Muscle layer of duodenum (tissue), 2 donors: ENCODE results near the gene HMOX1.

Experiments used
- H3K27ac ChIP-seq: one replicate; pipeline ENCODE4 v1.7.0; 2013; ENCODE audit warnings: mild to moderate bottlenecking, low read length
- H3K27me3 ChIP-seq: one replicate; pipeline ENCODE4 v1.7.0; 2013; ENCODE audit warnings: low read depth, mild to moderate bottlenecking, control low read depth, low read length
- H3K36me3 ChIP-seq, 2 donors: one replicate each; pipeline ENCODE4 v1.7.0; 2013; ENCODE audit warnings: low read length in 2 of 2, control low read depth in 1 of 2, mild to moderate bottlenecking in 1 of 2; ENCODE audit not compliant: insufficient read depth in 2 of 2, control insufficient read depth in 1 of 2
- H3K4me1 ChIP-seq, 2 donors: one replicate each; pipeline ENCODE4 v1.7.0; 2013; ENCODE audit warnings: low read length in 2 of 2, mild to moderate bottlenecking in 2 of 2, control low read depth in 1 of 2, moderate library complexity in 1 of 2; ENCODE audit not compliant: insufficient read depth in 2 of 2, control insufficient read depth in 1 of 2
- H3K4me3 ChIP-seq, 2 donors: one replicate each; pipeline ENCODE4 v1.7.0; 2013; ENCODE audit warnings: low read length in 2 of 2, low read depth in 1 of 2, mild to moderate bottlenecking in 1 of 2
- H3K9me3 ChIP-seq, 2 donors: one replicate each; pipeline ENCODE4 v1.7.0; 2013; ENCODE audit warnings: low read length in 2 of 2, control low read depth in 1 of 2, mild to moderate bottlenecking in 1 of 2; ENCODE audit not compliant: control insufficient read depth in 1 of 2
- donor health status: healthy.

HMOX1 gene

GRCh38 chr22:35344956-35345690 lies 35.8 kb upstream of the HMOX1 start:
- Histone ChIP-seq H3K27ac (no peak overlapping the region), H3K9me3 (no peaks in the 10 kb centered on the region), H3K27me3 (no peaks in the 10 kb centered on the region), H3K4me3 (no peak overlapping the region), H3K4me1 (peaks cover under 1 to 9% of the 10 kb centered on the region in 2 donors), H3K36me3 (peaks cover 20 to 74% of the 10 kb centered on the region in 2 donors)

- H3K9me3 ChIP-seq: no peaks in the 10 kb centered on the region
- no peak overlapping the region for H3K4me3 ChIP-seq
- H3K4me1 ChIP-seq: peaks cover 5 to 15% of the 10 kb centered on the region in 2 donors
- no peak overlapping the region for H3K27ac ChIP-seq
- H3K36me3 ChIP-seq: peaks cover 16 to 66% of the 10 kb centered on the region in 2 donors
- H3K27me3 ChIP-seq: no peaks in the 10 kb centered on the region
Measured at GRCh38 chr22:35345808-35346505, 34.9 kb upstream of the HMOX1 start.

GRCh38 chr22:35346596-35347220 lies 34.2 kb upstream of the HMOX1 start:
- Histone ChIP-seq H3K9me3 (no peaks in the 10 kb centered on the region), H3K4me3 (no peak overlapping the region), H3K27ac (no peak overlapping the region), H3K27me3 (no peaks in the 10 kb centered on the region), H3K36me3 (peaks cover 13 to 58% of the 10 kb centered on the region in 2 donors), H3K4me1 (peaks cover 10 to 15% of the 10 kb centered on the region in 2 donors)

- peaks cover 13 to 51% of the 10 kb centered on the region in 2 donors for H3K36me3 ChIP-seq
- H3K4me3 ChIP-seq: no peak overlapping the region
- peaks cover 11 to 15% of the 10 kb centered on the region in 2 donors for H3K4me1 ChIP-seq
- no peaks in the 10 kb centered on the region for H3K9me3 ChIP-seq
- H3K27ac ChIP-seq: no peak overlapping the region
- no peaks in the 10 kb centered on the region for H3K27me3 ChIP-seq
Measured at GRCh38 chr22:35347462-35347861, 33.4 kb upstream of the HMOX1 start.

GRCh38 chr22:35348026-35348590 lies 32.8 kb upstream of the HMOX1 start:
- H3K27me3 ChIP-seq: no peaks in the 10 kb centered on the region
- peaks cover 11 to 15% of the 10 kb centered on the region in 2 donors for H3K4me1 ChIP-seq
- peaks cover 13 to 47% of the 10 kb centered on the region in 2 donors for H3K36me3 ChIP-seq
- no peaks in the 10 kb centered on the region for H3K9me3 ChIP-seq
- no peak overlapping the region for H3K27ac ChIP-seq
- no peak overlapping the region for H3K4me3 ChIP-seq

GRCh38 chr22:35348703-35349102 lies 32.2 kb upstream of the HMOX1 start:
- Histone ChIP-seq H3K36me3 (peaks cover 13 to 47% of the 10 kb centered on the region in 2 donors), H3K27ac (no peak overlapping the region), H3K4me3 (no peak overlapping the region)

GRCh38 chr22:35349368-35349703 lies 31.6 kb upstream of the HMOX1 start:
- no peak overlapping the region for H3K27ac ChIP-seq
- H3K4me1 ChIP-seq: peaks cover 11 to 15% of the 10 kb centered on the region in 2 donors
- H3K9me3 ChIP-seq: no peaks in the 10 kb centered on the region
- peaks cover 12 to 41% of the 10 kb centered on the region in 2 donors for H3K36me3 ChIP-seq
- H3K4me3 ChIP-seq: no peak overlapping the region
- H3K27me3 ChIP-seq: no peaks in the 10 kb centered on the region

More at GRCh38 chr22:35348703-35349102, 32.2 kb upstream of the HMOX1 start:
- H3K4me1 ChIP-seq: peaks cover 11 to 15% of the 10 kb centered on the region in 2 donors
- H3K27me3 ChIP-seq: no peaks in the 10 kb centered on the region
- no peaks in the 10 kb centered on the region for H3K9me3 ChIP-seq

- peak overlapping the region in 1 of 2 donors; percentile 71 for H3K4me3 ChIP-seq
- H3K9me3 ChIP-seq: no peaks in the 10 kb centered on the region
- peak overlapping the region; percentile 40 for H3K27ac ChIP-seq
- peaks cover 6 to 36% of the 10 kb centered on the region in 2 donors for H3K36me3 ChIP-seq
- H3K4me1 ChIP-seq: peaks cover 11 to 15% of the 10 kb centered on the region in 2 donors
- H3K27me3 ChIP-seq: no peaks in the 10 kb centered on the region
Measured at GRCh38 chr22:35349704-35350538, 31.0 kb upstream of the HMOX1 start.

- peak overlapping the region; percentile 71 to 78 for H3K4me3 ChIP-seq
- no peaks in the 10 kb centered on the region for H3K27me3 ChIP-seq
- no peaks in the 10 kb centered on the region for H3K9me3 ChIP-seq
- peak overlapping the region; percentile 74 for H3K27ac ChIP-seq
- H3K4me1 ChIP-seq: peaks cover 11 to 15% of the 10 kb centered on the region in 2 donors
- peaks cover 5 to 27% of the 10 kb centered on the region in 2 donors for H3K36me3 ChIP-seq
Measured at GRCh38 chr22:35350539-35351503, 30.1 kb upstream of the HMOX1 start.
